ENCODE measurements around the gene SPDYE3.

GRCh38 chr7:100346921-100347320 is 39.4 kb downstream of the SPDYE3 start:
- TF ChIP-seq CTCF (conservative IDR thresholded peaks at IDR 0.05 in 1 of 2, IDR thresholded peaks at IDR 0.05 in 1 of 2; ENCODE audit: extremely low read depth in 1 of 2, insufficient read depth in 1 of 2, low read depth in 1 of 2, low read length in 2 of 2) (no peak), EZH2 (IDR thresholded peaks at IDR 0.05; ENCODE audit: borderline replicate concordance, low read length) (no peak)

Data from mammary epithelial cell (primary cell).